ENCODE measurements around the gene URGCP.
"Not testable (repeated sequence)": the region's sequence is repeated elsewhere in the genome, so short reads cannot be mapped to it uniquely, and the experiment has no call there.

Gene URGCP

GRCh38 chr7:43872406-43873110 is 33.8 kb downstream of the URGCP start:
- no peak for DNase-seq

GRCh38 chr7:43871064-43871463 is 35.3 kb downstream of the URGCP start:
- DNase-seq, result no peak

- DNase-seq, result no peak
Observed at GRCh38 chr7:43870316-43870715, 36.1 kb downstream of the URGCP start.

GRCh38 chr7:43869867-43870240 is 36.5 kb downstream of the URGCP start:
- DNase-seq, result no peak

- DNase-seq, result peak; percentile 99
Observed at GRCh38 chr7:43869006-43869866, 37.2 kb downstream of the URGCP start, which contains the start of gene MRPS24. TSS of gene MRPS24 (minus strand) at chr7:43869517. CDS start at chr7:43869495, 22 bp downstream.

- no peak for DNase-seq
Observed at GRCh38 chr7:43868681-43869005, 37.8 kb downstream of the URGCP start.

GRCh38 chr7:43868181-43868580 is 38.2 kb downstream of the URGCP start:
- DNase-seq, result no peak

GRCh38 chr7:43865277-43865676 is 41.1 kb downstream of the URGCP start:
- DNase-seq, result no peak

- DNase-seq, result no peak
Observed at GRCh38 chr7:43864126-43864525, 42.3 kb downstream of the URGCP start.

- no peak for DNase-seq
Observed at GRCh38 chr7:43856996-43857395, 49.4 kb downstream of the URGCP start.

GRCh38 chr7:43856316-43856715 is 50.1 kb downstream of the URGCP start:
- no peak for DNase-seq

GRCh38 chr7:43855176-43855575 is 51.2 kb downstream of the URGCP start:
- no peak for DNase-seq

GRCh38 chr7:43851805-43852204 is 54.6 kb downstream of the URGCP start:
- DNase-seq, result no peak

- no peak for DNase-seq
Observed at GRCh38 chr7:43850348-43851116, 55.9 kb downstream of the URGCP start.

GRCh38 chr7:43849047-43849446 is 57.3 kb downstream of the URGCP start:
- no peak for DNase-seq

GRCh38 chr7:43847496-43847895 is 58.9 kb downstream of the URGCP start:
- no peak for DNase-seq

GRCh38 chr7:43844662-43845061 is 61.7 kb downstream of the URGCP start:
- DNase-seq, result no peak

GRCh38 chr7:43844257-43844656 is 62.1 kb downstream of the URGCP start:
- DNase-seq, result no peak

GRCh38 chr7:43843296-43843695 is 63.1 kb downstream of the URGCP start:
- no peak for DNase-seq

- no peak for DNase-seq
Observed at GRCh38 chr7:43838201-43838658, 68.2 kb downstream of the URGCP start.

- peak; percentile 44 for DNase-seq
Observed at GRCh38 chr7:43834463-43835251, 71.7 kb downstream of the URGCP start.

GRCh38 chr7:43830917-43831316 is 75.5 kb downstream of the URGCP start:
- not testable (repeated sequence) for DNase-seq

Data from CD4-positive, alpha-beta T cell treated with Interleukin-6 for 4 hours (primary cell).